ENCODE measurements around the gene PLEKHM3. TPM values are rescaled to one million over a fixed set of nuclear protein-coding genes. Genes with fewer than 3 reads are reported as not detected.

The PLEKHM3 gene
- total RNA-seq, 1 donor from 2014 or later: 9.1 TPM

DNA sequence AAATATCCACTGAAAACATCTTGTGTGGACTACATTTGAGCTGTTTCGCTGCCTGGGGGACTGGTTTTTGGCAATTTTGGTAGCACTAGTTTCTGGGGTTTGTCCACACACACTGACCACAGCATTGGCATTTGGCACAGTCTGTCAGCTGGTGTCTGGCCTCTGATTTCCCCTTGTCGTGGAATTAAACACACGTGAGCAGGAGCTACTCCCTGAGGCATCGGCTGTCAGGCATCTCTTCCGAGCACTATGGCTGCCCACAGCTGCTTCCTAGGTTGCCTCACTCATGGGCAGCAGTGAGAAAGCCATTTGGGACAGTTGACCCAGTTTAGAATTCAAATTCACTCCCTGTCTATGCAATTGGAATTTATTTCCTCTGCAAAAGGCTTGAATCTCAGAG is 208.8 kb downstream of the PLEKHM3 start:
- Mint-ChIP-seq H3K27ac (ENCODE audit: unreplicated experiment) (no peak overlapping the region), H3K9me3 (ENCODE audit: low read depth) (no peaks in the 10 kb centered on the region), H3K4me3 (ENCODE audit: unreplicated experiment) (no peak overlapping the region), H3K4me1 (ENCODE audit: low read depth) (no peaks in the 10 kb centered on the region), H3K27me3 (ENCODE audit: low read depth) (no peaks in the 10 kb centered on the region), H3K36me3 (ENCODE audit: low read depth) (no peaks in the 10 kb centered on the region)
- no peak for DNase-seq (ENCODE audit: low spot score)
- TF ChIP-seq, protein P1, sequence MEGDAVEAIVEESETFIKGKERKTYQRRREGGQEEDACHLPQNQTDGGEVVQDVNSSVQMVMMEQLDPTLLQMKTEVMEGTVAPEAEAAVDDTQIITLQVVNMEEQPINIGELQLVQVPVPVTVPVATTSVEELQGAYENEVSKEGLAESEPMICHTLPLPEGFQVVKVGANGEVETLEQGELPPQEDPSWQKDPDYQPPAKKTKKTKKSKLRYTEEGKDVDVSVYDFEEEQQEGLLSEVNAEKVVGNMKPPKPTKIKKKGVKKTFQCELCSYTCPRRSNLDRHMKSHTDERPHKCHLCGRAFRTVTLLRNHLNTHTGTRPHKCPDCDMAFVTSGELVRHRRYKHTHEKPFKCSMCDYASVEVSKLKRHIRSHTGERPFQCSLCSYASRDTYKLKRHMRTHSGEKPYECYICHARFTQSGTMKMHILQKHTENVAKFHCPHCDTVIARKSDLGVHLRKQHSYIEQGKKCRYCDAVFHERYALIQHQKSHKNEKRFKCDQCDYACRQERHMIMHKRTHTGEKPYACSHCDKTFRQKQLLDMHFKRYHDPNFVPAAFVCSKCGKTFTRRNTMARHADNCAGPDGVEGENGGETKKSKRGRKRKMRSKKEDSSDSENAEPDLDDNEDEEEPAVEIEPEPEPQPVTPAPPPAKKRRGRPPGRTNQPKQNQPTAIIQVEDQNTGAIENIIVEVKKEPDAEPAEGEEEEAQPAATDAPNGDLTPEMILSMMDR (IDR thresholded peaks at IDR 0.05): no peak

DNA sequence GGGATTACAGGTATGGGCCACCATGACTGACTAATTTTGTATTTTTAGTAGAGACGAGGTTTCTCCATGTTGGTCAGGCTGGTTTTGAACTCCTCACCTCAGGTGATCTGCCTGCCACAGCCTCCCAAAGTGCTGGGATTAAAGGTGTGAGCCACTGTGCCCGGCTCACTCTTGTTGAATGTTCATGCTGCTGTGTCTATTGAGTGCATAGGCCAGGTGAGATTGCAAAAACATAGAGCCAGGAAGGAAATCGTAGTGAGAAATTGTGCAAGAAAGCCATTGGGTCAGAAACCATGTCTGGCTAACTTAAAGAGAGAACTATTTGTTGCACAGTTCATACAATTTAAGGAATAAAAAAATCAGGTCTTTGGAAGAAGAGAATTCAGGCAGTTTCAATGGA is 210.1 kb downstream of the PLEKHM3 start:
- TF ChIP-seq, protein P1 (IDR thresholded peaks at IDR 0.05): no peak
- Mint-ChIP-seq H3K4me1 (ENCODE audit: low read depth) (no peaks in the 10 kb centered on the region), H3K9me3 (ENCODE audit: low read depth) (no peaks in the 10 kb centered on the region), H3K27ac (ENCODE audit: unreplicated experiment) (no peak overlapping the region), H3K27me3 (ENCODE audit: low read depth) (no peaks in the 10 kb centered on the region), H3K36me3 (ENCODE audit: low read depth) (no peaks in the 10 kb centered on the region), H3K4me3 (ENCODE audit: unreplicated experiment) (no peak overlapping the region)
- DNase-seq (ENCODE audit: low spot score): no peak

DNA sequence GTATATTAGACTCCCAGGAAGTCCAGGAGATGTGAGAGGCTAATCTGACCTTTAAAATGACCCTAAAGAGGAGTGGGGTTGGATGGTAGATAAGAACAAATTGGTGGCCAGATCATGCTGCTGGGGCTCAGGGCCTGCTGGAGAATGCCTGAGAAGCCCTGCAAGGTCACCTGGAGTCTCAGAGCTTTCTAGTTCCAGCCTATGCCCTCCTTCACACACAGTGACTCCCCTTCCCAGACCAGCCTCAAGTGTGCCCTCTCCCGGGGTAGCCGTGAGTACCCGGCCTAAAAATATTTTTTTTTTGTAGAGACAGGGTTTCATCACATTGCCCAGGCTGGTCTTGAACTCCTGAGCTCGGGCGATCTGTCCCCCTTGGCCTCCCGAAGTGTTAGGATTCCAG is 211.4 kb downstream of the PLEKHM3 start:
- no peak overlapping the region for H3K4me3 Mint-ChIP-seq (ENCODE audit: unreplicated experiment)
- H3K36me3 Mint-ChIP-seq (ENCODE audit: low read depth): no peaks in the 10 kb centered on the region
- H3K27me3 Mint-ChIP-seq (ENCODE audit: low read depth): no peaks in the 10 kb centered on the region
- no peaks in the 10 kb centered on the region for H3K4me1 Mint-ChIP-seq (ENCODE audit: low read depth)
- no peak for DNase-seq (ENCODE audit: low spot score)
- TF ChIP-seq, protein P1 (IDR thresholded peaks at IDR 0.05): no peak
- H3K27ac Mint-ChIP-seq (ENCODE audit: unreplicated experiment): no peak overlapping the region
- H3K9me3 Mint-ChIP-seq (ENCODE audit: low read depth): no peaks in the 10 kb centered on the region

DNA sequence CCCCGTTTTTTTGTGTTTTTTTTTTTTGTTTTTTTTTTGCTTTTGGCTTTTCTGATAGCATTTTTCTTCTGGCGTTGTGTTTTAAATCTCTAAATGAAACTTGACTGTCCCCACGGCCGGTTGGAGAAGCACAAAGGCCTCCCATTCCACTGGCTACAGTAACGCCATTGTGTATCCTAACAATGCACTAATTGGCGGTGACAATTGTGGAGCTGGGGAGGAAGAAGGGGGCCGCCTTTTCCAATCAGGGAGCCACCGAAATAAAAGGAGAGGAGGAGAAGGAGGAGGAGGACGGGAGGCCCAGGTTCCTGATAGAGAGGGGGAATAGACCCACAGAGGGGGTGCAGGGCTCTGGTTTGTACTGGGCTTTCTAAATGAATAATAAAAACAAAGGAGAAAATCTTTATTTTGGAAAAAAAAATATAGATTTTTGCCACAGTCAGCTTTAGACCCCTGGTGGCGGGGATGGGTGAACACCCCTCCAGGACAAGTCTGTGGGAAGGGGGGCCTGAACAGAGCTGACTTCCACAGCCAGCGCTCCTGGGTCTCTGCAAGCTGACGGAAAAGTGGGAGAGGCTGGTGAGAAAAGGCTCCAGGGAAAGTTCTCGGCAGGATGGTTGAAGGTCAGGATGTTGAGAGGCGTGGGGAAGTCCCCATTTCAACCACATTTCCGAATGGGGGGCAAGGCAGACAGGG is 212.0 kb downstream of the PLEKHM3 start:
- no peaks in the 10 kb centered on the region for H3K27me3 Mint-ChIP-seq (ENCODE audit: low read depth)
- TF ChIP-seq, protein P1 (IDR thresholded peaks at IDR 0.05): peak; percentile 36
- H3K27ac Mint-ChIP-seq (ENCODE audit: unreplicated experiment): no peak overlapping the region
- no peak overlapping the region for H3K4me3 Mint-ChIP-seq (ENCODE audit: unreplicated experiment)
- H3K4me1 Mint-ChIP-seq (ENCODE audit: low read depth): no peaks in the 10 kb centered on the region
- no peaks in the 10 kb centered on the region for H3K36me3 Mint-ChIP-seq (ENCODE audit: low read depth)
- no peak for DNase-seq (ENCODE audit: low spot score)
- no peaks in the 10 kb centered on the region for H3K9me3 Mint-ChIP-seq (ENCODE audit: low read depth)

DNA sequence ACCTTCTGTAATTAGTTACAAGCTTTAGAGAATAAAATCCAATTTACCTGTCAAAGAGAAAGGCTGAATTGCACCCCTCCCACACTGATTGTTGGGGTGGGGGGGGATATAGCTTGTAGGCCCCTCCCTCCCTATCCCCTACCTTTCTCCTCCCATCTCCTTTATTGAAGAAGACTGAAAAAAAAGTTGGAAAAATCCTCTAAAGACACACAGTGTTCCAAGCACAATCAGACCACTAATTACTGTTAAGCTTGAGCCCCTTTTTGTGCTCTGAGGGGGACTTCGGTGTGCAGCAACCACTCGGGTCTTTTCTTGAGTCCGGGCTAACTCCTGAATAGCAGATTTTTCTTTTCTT is 212.6 kb downstream of the PLEKHM3 start:
- H3K4me3 Mint-ChIP-seq (ENCODE audit: unreplicated experiment): no peak overlapping the region
- no peaks in the 10 kb centered on the region for H3K9me3 Mint-ChIP-seq (ENCODE audit: low read depth)
- no peak for DNase-seq (ENCODE audit: low spot score)
- no peak overlapping the region for H3K27ac Mint-ChIP-seq (ENCODE audit: unreplicated experiment)
- H3K27me3 Mint-ChIP-seq (ENCODE audit: low read depth): no peaks in the 10 kb centered on the region
- TF ChIP-seq, protein P1 (IDR thresholded peaks at IDR 0.05): no peak
- no peaks in the 10 kb centered on the region for H3K4me1 Mint-ChIP-seq (ENCODE audit: low read depth)
- H3K36me3 Mint-ChIP-seq (ENCODE audit: low read depth): no peaks in the 10 kb centered on the region

Data from chondrocyte (in vitro differentiated cells).